Gastroesophageal sphincter (tissue), 4 donors: Measurements from ENCODE around the gene USP31. TPM values are rescaled to one million over a fixed set of nuclear protein-coding genes. Genes with fewer than 3 reads are reported as not detected.

Source experiments
- ATAC-seq: fragments of 150-250 bp; one replicate; pipeline ENCODE4 v1.9.1; 2016; ENCODE audit warnings: mild to moderate bottlenecking, moderate library complexity
- H3K27ac ChIP-seq, 4 donors: fragments of 200-600 bp; sonication (generic) in 3 of 4; 1 replicate in 3 of 4; 2 replicates in 1 of 4; pipeline ENCODE4 v1.5.1; 2016 to 2019
- H3K27me3 ChIP-seq: fragments of 200-600 bp; sonication (generic); one replicate; pipeline ENCODE4 v1.5.1; 2019
- H3K36me3 ChIP-seq, 2 donors: fragments of 200-600 bp; sonication (generic); one replicate each; pipeline ENCODE4 v1.5.1; 2019; ENCODE audit warnings: control low read depth in 1 of 2
- H3K4me1 ChIP-seq, 3 donors: fragments of 200-600 bp; sonication (generic); 1 replicate in 2 of 3; 2 replicates in 1 of 3; pipeline ENCODE4 v1.5.1; 2016 to 2019; ENCODE audit warnings: control low read depth in 2 of 3
- H3K4me3 ChIP-seq, 2 donors: fragments of 200-600 bp; sonication (generic); one replicate each; pipeline ENCODE4 v1.5.1; 2019; ENCODE audit warnings: mild to moderate bottlenecking in 1 of 2, moderate library complexity in 1 of 2
- H3K9me3 ChIP-seq, 3 donors: fragments of 200-600 bp; sonication (generic); one replicate each; pipeline ENCODE4 v1.5.1; 2017 to 2019; ENCODE audit warnings: control low read depth in 2 of 3
- EP300 ChIP-seq: sonication (generic); formaldehyde crosslinking; IDR thresholded peaks from one replicate; pipeline ENCODE4 v1.6.1; 2017; ENCODE audit warnings: antibody characterized with exemption, mild to moderate bottlenecking
- POLR2A ChIP-seq, 2 donors: fragments of 450-650 bp; IDR thresholded peaks; one replicate each; pipeline ENCODE4 v1.6.1; 2017; ENCODE audit warnings: antibody characterized with exemption in 2 of 2, mild to moderate bottlenecking in 2 of 2, moderate library complexity in 1 of 2
- POLR2AphosphoS5 ChIP-seq: sonication (generic); formaldehyde crosslinking; IDR thresholded peaks from one replicate; pipeline ENCODE4 v1.6.1; 2017; ENCODE audit warnings: antibody characterized with exemption
- WGBS, 2 donors: methylation state at CpG; one replicate each; pipeline ENCODE4 v1.1.5; 2018; ENCODE audit warnings: low coverage in 1 of 2; 5-methylcytosine and 5-hydroxymethylcytosine counted together
- total RNA-seq, 4 donors: library from RNA; depleted of rRNA; stranded (reverse); fragments of >200 nt; gene quantifications; one replicate each; pipeline ENCODE4 v1.1.0, GENCODE V29; 2016
- TF ChIP-seq, protein P1 (sequence below), 4 experiments: fragments of 200-600 bp in 2 of 4; fragments of 450-650 bp in 2 of 4; sonication (generic) in 1 of 4; IDR thresholded peaks; one replicate each; pipeline ENCODE4 v1.5.1; 2017 to 2019; ENCODE audit warnings: antibody characterized with exemption in 4 of 4, mild to moderate bottlenecking in 2 of 4, moderate library complexity in 2 of 4

Gene USP31, protein sequence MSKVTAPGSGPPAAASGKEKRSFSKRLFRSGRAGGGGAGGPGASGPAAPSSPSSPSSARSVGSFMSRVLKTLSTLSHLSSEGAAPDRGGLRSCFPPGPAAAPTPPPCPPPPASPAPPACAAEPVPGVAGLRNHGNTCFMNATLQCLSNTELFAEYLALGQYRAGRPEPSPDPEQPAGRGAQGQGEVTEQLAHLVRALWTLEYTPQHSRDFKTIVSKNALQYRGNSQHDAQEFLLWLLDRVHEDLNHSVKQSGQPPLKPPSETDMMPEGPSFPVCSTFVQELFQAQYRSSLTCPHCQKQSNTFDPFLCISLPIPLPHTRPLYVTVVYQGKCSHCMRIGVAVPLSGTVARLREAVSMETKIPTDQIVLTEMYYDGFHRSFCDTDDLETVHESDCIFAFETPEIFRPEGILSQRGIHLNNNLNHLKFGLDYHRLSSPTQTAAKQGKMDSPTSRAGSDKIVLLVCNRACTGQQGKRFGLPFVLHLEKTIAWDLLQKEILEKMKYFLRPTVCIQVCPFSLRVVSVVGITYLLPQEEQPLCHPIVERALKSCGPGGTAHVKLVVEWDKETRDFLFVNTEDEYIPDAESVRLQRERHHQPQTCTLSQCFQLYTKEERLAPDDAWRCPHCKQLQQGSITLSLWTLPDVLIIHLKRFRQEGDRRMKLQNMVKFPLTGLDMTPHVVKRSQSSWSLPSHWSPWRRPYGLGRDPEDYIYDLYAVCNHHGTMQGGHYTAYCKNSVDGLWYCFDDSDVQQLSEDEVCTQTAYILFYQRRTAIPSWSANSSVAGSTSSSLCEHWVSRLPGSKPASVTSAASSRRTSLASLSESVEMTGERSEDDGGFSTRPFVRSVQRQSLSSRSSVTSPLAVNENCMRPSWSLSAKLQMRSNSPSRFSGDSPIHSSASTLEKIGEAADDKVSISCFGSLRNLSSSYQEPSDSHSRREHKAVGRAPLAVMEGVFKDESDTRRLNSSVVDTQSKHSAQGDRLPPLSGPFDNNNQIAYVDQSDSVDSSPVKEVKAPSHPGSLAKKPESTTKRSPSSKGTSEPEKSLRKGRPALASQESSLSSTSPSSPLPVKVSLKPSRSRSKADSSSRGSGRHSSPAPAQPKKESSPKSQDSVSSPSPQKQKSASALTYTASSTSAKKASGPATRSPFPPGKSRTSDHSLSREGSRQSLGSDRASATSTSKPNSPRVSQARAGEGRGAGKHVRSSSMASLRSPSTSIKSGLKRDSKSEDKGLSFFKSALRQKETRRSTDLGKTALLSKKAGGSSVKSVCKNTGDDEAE (N-terminal part only)
- 10 to 100 TPM; 11.2 to 37.7 (median 26.6) TPM for total RNA-seq

DNA sequence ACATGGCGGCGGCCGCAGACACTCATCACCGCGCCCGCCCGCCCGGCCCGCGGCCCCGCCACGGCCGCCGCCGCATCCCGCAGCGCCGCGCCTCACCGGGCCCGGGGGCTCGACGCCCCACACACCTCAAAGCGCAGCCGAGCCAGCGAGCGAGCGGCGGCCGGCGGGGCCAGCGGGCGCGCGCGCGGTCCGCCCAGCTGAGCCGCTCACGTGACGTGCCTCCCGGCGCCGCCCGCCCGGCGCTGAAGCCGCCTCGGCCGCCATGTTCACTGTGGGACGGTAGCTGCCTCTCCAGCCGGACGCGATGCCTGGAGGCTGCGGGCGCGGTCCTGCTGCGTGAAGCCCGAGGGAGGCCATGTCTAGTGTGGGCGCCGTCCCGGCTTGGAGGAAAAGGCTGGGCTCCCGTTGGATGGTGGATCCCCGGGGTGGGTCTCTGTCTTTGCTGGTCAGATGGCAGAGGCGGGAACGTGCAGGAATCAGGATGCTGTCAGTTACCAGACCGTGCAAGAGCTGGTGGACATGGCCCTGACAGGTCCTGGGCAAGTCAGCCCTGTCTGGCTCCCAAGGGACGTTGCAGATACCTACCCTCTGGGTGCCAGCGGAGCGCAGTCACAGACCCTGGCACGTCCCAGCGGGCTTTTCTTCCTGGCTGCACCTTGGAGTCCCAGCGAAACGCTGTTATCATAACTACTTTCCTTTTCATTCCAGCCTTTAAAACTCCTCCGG, at the start of gene USP31:
Gene USP31, minus strand, starts transcription at position 186 of the 726 bp plus-strand sequence. Its CDS starts 182 bp downstream, at position 4.
- H3K4me1 ChIP-seq, result peaks cover 0 to 47% (median 20%) of the 10 kb centered on the region in 3 donors
- H3K36me3 ChIP-seq, result no peaks in the 10 kb centered on the region
- H3K9me3 ChIP-seq, result no peaks in the 10 kb centered on the region
- 2 to 3% methylated on average over 7 to 8 of the region's 75 CpGs for WGBS, 2 donors
- peak within 1 kb of the TSS; percentile 73 to 98 (median 92) for H3K27ac ChIP-seq
- H3K4me3 ChIP-seq, result peak within 1 kb of the TSS; percentile 68 to 84
- ATAC-seq, result peak; percentile 98
- peaks cover 6% of the 10 kb centered on the region for H3K27me3 ChIP-seq
- TF ChIP-seq EP300 (no peak), POLR2A (IDR thresholded peaks at IDR 0.05) (peak in 1 of 2 donors; percentile 78), POLR2AphosphoS5 (peak; percentile 71)
- TF ChIP-seq, protein P1, sequence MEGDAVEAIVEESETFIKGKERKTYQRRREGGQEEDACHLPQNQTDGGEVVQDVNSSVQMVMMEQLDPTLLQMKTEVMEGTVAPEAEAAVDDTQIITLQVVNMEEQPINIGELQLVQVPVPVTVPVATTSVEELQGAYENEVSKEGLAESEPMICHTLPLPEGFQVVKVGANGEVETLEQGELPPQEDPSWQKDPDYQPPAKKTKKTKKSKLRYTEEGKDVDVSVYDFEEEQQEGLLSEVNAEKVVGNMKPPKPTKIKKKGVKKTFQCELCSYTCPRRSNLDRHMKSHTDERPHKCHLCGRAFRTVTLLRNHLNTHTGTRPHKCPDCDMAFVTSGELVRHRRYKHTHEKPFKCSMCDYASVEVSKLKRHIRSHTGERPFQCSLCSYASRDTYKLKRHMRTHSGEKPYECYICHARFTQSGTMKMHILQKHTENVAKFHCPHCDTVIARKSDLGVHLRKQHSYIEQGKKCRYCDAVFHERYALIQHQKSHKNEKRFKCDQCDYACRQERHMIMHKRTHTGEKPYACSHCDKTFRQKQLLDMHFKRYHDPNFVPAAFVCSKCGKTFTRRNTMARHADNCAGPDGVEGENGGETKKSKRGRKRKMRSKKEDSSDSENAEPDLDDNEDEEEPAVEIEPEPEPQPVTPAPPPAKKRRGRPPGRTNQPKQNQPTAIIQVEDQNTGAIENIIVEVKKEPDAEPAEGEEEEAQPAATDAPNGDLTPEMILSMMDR (IDR thresholded peaks at IDR 0.05), result no peak

DNA sequence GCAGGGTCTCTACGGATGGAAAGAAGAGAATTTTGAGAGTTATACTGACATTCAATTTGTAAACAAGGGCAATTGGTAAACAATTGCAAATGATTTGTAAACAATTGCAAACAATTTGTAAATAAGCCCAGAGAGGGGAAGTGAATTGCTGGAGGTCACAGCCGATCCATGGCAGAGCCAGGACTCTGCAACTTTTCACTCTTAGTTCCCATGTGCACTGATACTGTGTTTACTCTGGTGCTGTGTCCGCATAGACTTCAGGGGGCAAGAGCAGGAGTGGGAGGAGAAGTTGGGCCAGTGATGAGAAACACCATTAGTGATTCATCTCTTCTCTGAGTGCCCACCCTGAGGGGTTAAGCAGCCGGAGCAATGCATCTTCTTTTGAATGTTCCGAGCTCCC, 47.3 kb upstream of the USP31 start:
- ATAC-seq, result no peak
- no peak overlapping the region for H3K27ac ChIP-seq
- no peak for TF ChIP-seq EP300
- no peak for TF ChIP-seq POLR2AphosphoS5
- TF ChIP-seq, protein P1 (IDR thresholded peaks at IDR 0.05), result no peak
- no peak for TF ChIP-seq POLR2A (IDR thresholded peaks at IDR 0.05)
- no peak overlapping the region for H3K4me3 ChIP-seq
- H3K27me3 ChIP-seq, result peaks cover 5% of the 10 kb centered on the region
- 35 to 51% methylated on average over 4 to 5 of the region's 5 CpGs for WGBS, 2 donors
- H3K4me1 ChIP-seq, result peaks cover 0 to 22% (median 0%) of the 10 kb centered on the region in 3 donors
- H3K36me3 ChIP-seq, result no peaks in the 10 kb centered on the region
- H3K9me3 ChIP-seq, result no peaks in the 10 kb centered on the region

DNA sequence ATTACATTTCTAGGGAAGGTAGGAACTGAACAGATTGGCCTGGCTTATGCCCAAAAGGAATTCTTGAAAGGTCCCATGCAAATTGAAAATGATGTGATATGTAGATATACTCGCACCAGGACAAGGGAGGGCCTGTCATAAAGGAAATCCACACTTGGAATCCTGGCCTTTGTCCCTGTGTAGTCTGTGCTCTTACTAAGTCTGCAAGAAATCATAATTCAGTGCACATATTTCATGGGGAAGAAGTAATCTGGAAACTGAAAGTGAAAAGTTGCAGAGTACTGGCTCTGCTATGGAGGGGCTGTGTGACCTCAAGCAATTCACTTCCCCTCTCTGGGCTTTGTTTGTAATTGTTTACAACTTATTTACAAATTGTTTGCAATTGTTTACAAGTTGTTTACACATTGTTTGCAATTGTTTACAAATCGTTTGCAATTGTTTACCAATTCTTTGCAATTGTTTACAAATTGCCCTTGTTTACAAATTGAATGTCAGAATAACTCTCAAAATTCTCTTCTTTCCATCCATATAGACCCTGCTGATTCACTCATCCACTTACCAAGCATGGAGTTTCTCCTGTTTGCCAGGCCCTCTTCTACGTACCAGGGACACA, 46.2 kb upstream of the USP31 start:
- Histone ChIP-seq H3K27me3 (peaks cover 5% of the 10 kb centered on the region), H3K9me3 (no peaks in the 10 kb centered on the region), H3K36me3 (no peaks in the 10 kb centered on the region), H3K4me3 (no peak overlapping the region), H3K4me1 (peaks cover 0 to 22% (median 0%) of the 10 kb centered on the region in 3 donors), H3K27ac (no peak overlapping the region)
- ATAC-seq, result no peak
- 27 to 32% methylated on average over 2 of the region's 3 CpGs for WGBS, 2 donors
- no peak for TF ChIP-seq EP300
- TF ChIP-seq, protein P1 (IDR thresholded peaks at IDR 0.05), result no peak
- no peak for TF ChIP-seq POLR2AphosphoS5
- no peak for TF ChIP-seq POLR2A (IDR thresholded peaks at IDR 0.05)
